NCI-H2196 treated with DMSO at 0.1 percent for 48 hours (cell line): Measurements from ENCODE around the gene CDC42EP5.

ENCODE experiments used
- DNase-seq: peaks from one replicate; lab custom pipeline; 2025; ENCODE audit not compliant: unreplicated experiment; lab: John Stamatoyannopoulos, UW

Gene CDC42EP5

DNA sequence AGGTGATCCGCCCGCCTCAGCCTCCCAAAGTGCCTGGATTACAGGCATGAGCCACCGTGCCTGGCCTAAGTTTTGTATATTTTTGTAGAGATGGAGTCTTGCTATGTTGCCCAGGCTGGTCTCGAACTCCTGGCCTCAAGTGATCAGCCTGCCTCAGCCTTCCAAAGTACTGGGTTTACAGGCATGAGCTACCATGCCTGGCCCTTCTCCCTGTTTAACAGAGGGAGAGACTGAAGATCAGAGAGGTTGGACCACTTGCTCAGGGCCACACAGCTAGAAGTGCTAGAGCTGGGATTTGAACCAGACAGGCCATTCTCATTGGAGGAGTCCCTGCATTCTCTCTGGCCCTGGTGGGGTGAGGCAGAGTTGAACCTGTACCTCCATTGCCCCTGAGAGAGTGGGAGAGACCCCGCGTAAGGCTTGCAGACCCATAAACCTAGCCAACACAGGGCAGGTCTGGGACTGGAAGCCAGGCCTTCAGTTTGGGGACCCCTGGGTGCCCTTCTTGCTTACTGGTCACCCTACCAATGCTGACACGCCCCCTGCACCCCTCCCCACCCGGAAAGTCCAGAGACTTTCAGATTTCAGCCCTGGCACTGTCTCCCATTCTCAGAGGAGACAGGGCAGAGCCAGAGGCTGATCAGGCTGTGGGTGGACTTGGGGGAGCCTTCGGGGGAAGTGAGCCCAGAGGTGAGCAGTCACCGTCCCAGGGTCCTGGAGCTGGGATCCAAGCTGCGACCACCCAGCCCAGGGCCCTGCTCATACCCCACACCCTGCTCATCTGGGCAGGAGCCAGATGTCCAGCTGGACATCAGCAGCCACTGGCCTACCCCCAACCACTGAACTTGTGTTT, 44.5 kb downstream of the CDC42EP5 start:
- DNase-seq = no peak

DNA sequence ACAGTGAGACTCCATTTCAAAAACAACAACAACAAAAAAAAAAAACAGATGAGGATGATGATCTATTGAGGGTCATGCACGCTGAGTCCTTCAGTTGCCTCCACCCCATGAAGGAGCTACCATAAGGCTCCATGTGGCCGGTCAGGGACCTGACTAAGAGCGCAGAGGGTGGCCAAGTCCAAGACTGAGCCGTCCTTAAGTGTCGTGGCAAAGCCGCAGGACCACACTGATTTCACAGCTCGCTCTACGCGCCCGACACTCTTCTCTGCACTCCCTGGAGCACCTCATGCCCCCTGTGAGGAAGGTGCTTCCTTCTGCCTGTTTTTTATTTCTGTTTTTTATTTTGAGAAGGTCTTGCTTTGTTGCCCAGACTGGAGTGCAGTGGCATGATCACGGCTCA, 45.5 kb downstream of the CDC42EP5 start:
- DNase-seq = no peak

DNA sequence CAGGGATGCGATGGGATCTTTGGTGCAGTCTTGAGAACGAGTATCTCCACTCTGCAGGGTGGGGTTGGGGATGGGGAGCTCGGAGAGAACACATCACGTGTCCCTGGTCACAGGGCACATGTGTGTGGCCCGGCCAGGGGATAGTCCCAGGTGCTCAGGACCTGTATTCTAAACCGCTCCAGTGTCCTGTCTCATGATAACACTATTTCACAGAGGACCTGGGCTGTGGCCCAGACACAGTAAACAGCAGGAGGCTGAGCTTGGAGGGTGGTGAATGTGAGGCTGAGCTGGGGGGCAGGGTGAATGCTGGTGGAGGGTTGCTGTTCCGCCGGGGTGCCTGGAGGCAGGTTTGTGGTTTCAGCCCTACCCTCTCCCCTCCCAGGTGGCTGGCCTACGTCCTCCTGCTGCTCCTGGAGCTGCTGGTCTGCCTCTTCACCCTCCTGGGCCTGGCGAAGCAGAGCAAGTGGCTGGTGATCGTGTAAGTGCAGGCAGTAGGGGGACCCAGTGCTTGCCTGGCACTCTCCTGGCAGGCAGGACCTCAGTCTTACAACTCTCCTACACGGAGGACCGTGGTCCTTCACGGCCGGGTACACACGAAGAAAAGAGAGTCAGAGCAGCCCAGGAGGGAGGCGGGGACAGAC, 46.7 kb downstream of the CDC42EP5 start:
- DNase-seq = no peak

DNA sequence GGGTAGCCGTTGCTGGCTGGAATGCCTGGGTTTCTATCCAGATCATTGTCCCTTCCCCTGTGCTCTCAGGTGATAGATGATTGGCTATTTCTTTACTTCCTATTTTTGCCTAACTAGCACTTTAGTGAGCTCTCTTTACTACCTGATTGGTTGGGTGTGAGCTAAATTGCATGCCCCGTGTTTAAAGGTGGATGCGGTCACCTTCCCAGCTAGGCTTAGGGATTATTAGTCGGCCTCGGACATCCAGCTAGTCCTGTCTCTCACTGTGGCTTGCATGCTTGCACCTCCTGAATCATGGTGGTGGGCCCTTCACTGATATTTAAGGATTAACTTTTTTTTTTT, 47.7 kb downstream of the CDC42EP5 start:
- no peak for DNase-seq

DNA sequence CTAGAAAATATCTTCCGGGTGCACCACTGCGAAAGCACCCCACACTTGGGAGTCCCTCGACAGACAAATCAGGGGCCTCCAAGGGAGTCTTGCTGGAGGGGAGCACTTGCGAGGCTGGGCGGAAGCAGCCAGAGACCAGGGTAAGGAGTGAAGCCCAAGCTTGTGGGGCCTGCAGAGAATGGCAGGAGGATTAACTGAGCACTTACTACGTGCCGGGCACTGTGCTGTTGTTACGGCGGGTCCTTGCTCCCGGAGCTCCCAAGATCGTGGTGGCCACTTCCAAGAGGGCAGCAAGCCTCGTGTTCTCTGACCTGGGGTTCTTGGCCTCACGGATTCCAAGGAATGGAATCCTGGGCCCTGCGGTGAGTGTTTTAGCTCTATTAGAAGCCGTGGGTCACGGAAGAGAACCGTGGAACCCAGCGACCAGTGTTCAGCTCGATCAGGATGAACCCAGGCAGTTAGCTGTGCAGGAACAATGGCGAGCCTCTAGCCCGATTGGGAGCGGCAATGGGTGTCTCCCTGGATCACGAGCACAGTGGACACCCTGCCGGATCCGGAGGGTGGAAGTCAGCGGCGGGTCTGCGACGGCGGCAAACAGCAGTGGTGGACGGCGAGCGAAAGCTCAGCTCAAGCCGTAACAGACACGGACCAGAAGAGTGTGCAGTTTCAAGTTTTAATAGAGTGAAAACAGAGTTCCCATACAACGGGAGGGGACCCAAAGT, 48.3 kb downstream of the CDC42EP5 start:
- DNase-seq = no peak

DNA sequence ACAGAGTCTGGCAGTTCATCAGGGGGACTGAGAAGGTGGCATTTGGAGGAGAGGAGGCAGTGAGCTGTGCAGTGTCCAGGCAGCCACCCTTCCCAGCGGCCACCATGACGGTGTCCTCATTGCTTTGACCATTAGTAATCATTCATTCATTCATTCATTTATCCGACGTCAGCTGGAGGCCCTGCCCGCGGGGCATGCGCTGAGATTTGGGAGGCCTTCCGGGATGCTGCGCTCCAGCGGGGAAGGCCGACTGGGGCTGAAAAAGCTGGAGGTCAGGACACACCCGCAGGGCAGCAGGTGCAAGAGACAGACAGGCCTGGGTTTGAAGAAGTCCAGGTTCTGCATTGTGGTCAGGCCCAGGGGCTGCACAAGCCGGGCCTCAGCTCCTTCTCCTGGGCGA, 48.9 kb downstream of the CDC42EP5 start:
- DNase-seq = no peak

DNA sequence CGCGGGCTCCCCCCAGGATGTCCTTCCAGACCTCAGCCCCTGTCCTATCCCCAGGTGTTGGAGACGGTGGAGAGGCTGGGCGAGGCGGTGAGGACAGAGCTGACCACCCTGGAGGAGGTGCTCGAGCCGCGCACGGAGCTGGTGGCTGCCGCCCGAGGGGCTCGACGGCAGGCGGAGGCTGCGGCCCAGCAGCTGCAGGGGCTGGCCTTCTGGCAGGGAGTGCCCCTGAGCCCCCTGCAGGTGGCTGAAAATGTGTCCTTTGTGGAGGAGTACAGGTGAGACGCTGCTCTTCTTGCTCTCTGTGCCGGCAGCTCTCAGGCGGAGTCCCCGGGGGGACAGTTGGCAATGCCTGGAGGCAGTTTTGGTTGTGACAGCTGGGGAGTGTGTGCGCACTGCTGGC, 51.0 kb downstream of the CDC42EP5 start:
- no peak for DNase-seq

DNA sequence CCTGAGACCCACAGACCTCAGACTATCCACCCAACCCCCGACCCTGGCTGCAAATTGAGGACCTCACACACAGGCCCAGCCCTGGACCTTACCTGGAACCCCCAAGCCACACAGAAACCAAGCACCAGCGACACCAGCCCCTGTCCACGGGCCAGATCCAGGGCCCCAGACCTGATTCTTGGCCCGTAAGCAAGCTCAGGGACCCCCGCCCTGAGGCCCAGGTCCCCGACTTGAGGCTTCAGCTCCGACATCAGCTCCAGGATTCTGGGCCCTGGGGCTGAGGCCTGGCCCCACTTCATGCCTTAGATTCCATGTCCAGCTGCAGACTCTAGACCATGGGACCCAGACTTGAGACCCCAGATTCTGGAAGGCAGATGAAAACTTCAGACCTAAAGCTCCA, 51.6 kb downstream of the CDC42EP5 start:
- no peak for DNase-seq

DNA sequence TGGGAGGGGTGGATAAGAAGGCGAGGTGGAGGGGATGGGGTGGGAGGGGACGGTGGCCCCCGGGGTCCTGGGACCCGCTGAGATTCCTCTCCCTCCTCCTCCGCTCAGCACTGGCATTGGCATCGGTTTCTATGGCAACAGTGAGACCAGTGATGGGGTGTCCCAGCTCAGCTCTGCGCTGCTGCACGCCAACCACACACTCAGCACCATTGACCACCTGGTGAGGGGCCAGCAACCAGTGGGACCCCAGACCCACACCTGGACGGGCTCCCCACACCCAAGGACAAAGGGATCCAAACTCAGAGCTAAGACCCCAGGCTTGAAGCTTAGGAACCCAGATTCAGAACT, 52.0 kb downstream of the CDC42EP5 start:
- no peak for DNase-seq

DNA sequence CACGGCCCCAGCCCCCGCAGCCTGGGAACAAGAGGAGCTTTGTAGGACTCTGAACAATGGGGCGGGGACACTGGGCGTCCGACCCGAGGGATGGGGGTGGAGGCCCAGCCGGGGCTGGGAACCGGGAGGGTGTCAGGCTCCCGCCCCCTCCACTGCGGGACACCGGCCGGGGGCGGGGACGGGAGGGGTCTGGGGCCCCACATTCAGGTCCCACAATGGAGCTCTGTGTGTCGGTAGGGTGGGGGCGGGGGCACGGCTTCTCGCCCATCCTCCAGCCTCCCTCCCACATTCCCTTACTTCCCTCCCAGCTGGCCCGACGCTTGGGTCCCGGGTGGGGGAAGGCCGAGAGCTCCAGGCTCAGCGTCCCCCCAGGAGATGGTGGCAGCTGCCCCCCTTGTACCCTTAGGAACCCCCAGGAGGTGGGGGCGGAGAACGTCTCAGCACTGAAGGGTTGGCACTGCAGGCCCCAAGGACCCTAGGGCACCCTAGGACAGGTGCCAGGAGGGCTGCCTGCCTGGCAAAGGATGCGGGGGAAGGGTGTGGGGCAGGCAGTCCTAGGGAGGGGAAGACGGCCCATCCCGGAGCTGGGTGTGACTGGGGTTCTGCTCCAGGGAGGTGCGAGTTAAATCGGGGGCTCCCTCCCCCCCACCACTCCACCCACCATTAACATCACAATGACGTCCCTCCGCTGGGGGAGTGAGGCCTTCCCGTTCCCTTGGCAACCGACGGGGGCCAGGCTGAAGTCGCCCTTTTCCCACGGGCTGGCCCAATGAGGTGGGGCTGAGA, 52.5 kb downstream of the CDC42EP5 start:
- DNase-seq = no peak

DNA sequence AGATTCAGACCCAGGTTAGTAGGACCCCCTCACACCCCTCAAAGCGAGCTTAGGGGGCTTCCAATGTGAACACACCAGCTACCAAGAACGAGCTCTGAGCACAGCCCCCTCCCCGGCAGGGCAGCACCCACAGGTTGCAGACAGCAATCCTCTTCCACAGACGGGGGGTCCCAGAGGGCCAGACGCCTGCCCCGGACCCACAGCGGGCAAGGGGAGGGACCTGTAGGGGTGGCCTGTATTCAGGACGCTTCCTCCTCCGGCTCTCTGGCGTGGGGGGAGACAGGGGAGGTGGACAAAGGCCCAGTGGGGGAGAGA, 53.1 kb downstream of the CDC42EP5 start:
- DNase-seq = no peak

DNA sequence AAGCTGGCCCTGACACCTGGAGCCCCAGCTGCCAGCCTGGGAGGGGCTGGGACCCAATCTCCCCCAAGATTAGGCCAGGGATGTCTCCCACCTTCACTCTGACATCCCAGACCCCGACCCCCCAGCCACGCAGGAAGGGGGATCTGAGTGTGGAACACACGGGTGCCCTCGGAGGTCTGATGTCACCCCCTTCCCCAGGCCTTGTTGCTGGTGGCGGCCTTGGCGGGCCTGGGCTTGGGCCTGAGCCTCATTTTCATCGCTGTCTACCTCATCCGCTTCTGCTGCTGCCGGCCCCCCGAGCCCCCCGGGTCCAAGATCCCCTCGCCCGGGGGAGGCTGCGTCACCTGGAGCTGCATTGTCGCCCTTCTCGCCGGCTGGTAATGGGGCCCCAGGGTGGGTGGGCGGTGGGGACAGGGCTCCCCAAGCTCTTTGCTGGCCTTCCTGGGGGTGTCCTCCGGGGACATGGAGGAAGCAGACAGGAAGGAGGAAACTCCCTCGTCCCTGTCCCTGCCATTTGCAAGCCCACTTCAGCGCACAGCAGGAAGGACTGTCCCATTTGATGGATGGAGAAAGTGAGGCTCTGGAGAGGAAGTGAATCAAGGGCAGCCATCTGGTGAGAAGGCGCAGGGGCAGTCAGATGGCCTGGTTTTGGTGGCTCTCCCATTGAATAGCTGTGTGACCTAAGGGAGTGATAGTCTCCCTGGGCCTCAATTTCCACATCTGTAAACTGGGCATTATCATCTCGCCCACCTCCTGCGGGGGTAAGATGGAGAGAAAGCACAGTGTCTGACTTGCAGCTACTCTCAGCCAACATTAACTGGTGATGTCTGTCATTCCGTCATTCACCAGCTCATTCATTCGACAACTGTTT, 53.9 kb downstream of the CDC42EP5 start:
- no peak for DNase-seq

DNA sequence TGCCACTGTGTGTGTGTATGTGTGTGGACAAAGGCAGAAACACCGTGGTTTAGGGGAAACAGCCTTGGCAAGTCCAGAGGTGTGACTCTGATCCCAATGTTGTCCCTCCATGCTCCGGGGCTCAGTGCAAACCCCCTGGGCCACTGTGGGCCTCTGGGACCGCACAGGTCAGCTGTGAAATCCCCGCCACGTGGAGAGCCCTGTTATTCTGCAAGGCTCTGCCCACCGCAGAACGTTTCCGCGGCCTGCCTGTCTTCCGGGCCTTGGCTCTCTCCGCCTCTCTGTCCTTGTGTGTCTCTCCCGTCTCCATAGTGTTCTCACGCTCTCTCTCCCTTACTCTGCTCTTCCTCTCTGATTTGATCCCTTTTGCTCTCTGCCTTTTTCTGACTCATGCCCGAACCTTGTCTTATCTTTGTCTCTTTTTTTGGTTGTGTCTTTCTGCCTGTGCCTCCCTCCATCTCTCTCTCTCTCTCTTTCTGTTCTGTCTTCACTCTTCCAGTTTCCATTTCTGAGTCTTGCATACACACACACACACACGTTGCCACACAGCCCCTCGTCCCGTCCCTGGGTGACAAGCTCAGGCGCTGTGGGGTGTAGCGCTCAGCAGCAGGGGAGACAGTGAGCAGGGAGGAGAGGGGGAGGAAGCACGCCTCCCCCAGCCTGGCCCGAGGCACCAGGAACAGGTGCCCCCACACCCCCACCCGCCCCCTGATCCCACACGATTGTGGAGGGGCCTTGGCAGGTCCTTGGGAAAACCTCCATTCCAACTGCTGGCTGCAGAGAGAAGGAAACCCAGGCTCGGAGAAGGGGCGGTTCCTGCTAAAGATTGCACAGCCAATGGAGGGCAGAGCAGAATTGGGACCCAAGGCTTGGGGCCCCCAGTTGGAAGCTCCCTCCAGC, 54.8 kb downstream of the CDC42EP5 start:
- DNase-seq = no peak

DNA sequence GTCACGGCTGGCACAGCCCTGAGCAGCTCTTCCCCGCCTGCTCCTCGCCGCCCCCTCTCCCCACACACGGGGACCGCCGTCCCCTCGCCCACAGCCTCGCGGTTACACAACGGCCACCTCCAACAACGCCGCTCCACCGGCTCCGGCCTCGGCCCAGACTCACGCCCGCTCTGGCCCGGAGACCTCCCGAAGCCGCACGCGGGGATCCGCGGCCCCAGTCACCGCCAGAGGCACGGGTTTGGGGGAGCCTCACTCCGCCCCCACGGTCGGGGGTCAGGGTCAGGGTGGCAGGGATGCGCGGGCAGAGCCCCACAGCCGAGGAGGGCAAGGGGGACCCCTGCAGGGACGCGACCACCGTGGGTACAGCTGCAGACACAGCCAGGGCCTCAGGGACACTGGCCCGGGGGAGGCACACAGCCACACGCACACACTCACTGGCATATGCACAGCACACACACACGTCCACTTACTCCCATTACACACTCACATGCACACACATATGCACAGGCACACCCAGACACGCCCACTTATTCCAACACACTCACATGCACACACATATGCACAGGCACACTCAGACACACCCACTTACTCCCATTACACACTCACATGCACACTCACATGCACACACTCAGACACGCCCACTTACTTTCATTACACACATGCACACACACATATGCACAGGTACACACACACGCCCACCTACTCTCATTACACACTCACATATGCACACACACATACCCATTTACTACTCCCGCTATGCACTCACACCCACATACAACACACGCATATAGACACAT, 56.2 kb downstream of the CDC42EP5 start:
- no peak for DNase-seq

DNA sequence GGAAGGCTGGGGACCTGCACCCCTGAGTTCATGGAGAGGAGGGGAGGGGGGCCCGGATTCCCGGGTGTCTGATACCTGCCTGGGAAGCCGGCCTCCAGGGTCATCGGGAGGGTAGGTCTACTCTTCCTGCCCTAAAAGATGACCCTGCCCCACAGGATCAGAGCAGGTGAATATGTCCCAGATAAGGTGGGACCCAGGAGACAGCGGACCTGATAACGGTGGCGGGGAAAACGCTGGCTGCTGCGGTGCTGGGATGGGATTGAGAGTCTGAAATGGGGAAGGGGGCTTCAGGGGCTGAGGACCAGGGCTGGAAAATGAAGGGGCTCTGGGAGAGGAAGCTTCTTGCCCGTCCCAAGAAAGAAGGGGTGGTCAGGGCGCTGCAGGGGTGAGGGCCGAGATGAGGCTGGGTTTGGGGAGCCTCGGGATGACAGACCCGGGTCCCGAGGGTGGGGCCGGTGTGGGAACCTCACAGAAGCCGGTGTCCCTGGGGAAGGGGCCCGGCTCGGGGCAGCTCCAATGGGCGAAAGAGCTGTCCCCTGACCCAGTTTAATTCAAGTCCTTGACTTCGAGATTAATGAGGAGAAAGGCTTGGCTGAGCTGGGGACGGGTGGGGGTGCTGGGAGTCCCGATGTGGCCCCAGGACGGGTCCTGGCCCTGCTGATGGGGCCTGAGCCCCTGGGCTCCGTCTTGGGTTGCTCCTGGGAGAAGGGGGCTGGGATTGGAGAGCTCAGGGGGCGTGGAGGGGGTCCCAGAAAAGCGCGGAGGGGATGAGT, 57.0 kb downstream of the CDC42EP5 start:
- DNase-seq = no peak

DNA sequence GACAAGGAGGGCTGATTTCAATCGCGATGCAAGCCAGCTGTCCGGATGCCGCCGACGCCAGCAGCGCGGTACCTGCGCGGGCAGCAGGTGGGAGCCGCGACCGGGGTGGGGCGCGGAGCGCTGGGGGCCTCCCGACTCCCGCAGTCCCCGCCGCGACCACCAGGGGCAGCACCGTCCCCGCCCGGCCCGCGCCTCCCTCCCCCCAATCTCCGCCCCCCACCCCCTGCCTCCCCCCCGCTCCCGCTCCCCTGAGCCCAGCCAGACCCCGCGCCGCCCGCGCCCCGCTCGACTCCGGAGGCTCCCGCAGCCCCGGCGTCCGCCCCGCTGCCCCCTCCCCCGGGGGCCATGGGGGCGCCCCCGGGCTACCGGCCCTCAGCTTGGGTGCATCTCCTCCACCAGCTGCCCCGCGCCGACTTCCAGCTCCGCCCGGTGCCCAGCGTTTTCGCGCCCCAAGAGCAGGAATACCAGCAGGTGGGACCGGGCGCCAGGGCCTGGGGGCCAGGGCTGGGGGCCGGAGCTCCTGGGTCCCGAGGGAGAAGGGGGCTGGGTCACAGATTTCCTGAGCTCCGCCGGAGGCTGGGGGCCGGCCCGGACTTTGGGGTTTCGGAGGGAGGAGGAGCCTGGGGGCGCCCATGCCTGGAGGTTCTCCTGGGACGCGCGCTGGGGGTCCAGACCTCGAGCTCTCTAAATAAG, 57.7 kb downstream of the CDC42EP5 start, which contains the start of gene TTYH1:
TSS of gene TTYH1 (plus strand) at position 257 of the 693 bp plus-strand sequence. CDS start at position 346, 89 bp downstream.
- no peak for DNase-seq
